GM12878 (cell line): ENCODE measurements around the gene TEX30. TPM values are rescaled to one million over a fixed set of nuclear protein-coding genes. Genes with fewer than 3 reads are reported as not detected.

ENCODE experiments used
- E2F8 ChIP-seq: fragments of 450-650 bp; IDR thresholded peaks from 2 replicates; pipeline ENCODE4 v1.6.1; 2018; ENCODE audit warnings: mild to moderate bottlenecking, low read depth, moderate library complexity; ENCODE audit not compliant: partially characterized antibody
- EZH2 ChIP-seq: IDR thresholded peaks from 2 replicates; pipeline ENCODE4 v1.6.1; 2012; ENCODE audit warnings: low read depth, mild to moderate bottlenecking, control low read depth, inconsistent platforms, low read length, borderline replicate concordance; ENCODE audit not compliant: control insufficient read depth
- GABPA ChIP-seq: IDR thresholded peaks from 2 replicates; pipeline ENCODE4 v1.6.1; 2014; ENCODE audit warnings: antibody characterized with exemption, low read depth, mild to moderate bottlenecking, inconsistent platforms
- HDGF ChIP-seq: fragments of 450-650 bp; IDR thresholded peaks from 2 replicates; pipeline ENCODE4 v1.6.1; 2016; ENCODE audit warnings: antibody characterized with exemption
- MXI1 ChIP-seq: fragments of 150-350 bp; IDR thresholded peaks from 2 replicates; pipeline ENCODE4 v1.6.1; 2011; ENCODE audit warnings: low read depth, mild to moderate bottlenecking, inconsistent platforms, low read length, improper control_type of control experiment
- SKIL ChIP-seq: fragments of 450-650 bp; IDR thresholded peaks from 2 replicates; pipeline ENCODE4 v1.6.1; 2017; ENCODE audit warnings: mild to moderate bottlenecking, low read depth, inconsistent platforms; ENCODE audit not compliant: poor library complexity, severe bottlenecking
- SMAD5 ChIP-seq: IDR thresholded peaks from 2 replicates; pipeline ENCODE4 v1.6.1; 2016; ENCODE audit warnings: antibody characterized with exemption, low read depth
- TBL1XR1 ChIP-seq: IDR thresholded peaks from 2 replicates; pipeline ENCODE4 v1.6.1; 2012; ENCODE audit warnings: low read depth, low read length, improper control_type of control experiment
- polyA plus RNA-seq, 11 experiments: library from polyadenylated mRNA; depleted of rRNA in 4 of 11; unstranded in 6 of 11; stranded (reverse) in 5 of 11; fragments of >200 nt; fragmentation: Nextera tagmentation in 4 of 11; fragmentation: Illumina TruSeq in 1 of 11; extraction: Ambion mirVana in 4 of 11; extraction: Trizol in 1 of 11; gene quantifications; 1 replicate in 1 of 11; 2 replicates in 10 of 11; pipeline versions ENCODE4 v1.2.1 to v1.2.3, GENCODE V29; 2011 to 2016; ENCODE audit warnings: inconsistent platforms in 2 of 11, missing spikeins in 2 of 11, low read depth in 1 of 11
- total RNA-seq, 4 experiments: library from RNA; depleted of rRNA in 3 of 4; stranded (reverse); fragments of >200 nt in 3 of 4; fragmentation: Illumina TruSeq in 1 of 4; extraction: Trizol in 1 of 4; gene quantifications; 2 replicates each; pipeline versions ENCODE4 v1.2.1 to v1.2.3, GENCODE V29; 2013 to 2021

Gene TEX30
- total and polyA plus RNA-seq, 10 of the 15 experiments (the other 5 are each of a cell fraction or from before 2014, with no cell fraction given), result 19.7 to 114 (median 25.0) TPM

- TF ChIP-seq E2F8, result no peak
- TF ChIP-seq MXI1, result no peak
- TF ChIP-seq SKIL, result no peak
- no peak for TF ChIP-seq HDGF
- no peak for TF ChIP-seq TBL1XR1
- TF ChIP-seq EZH2, result no peak
- no peak for TF ChIP-seq SMAD5
- no peak for TF ChIP-seq GABPA
Measured at GRCh38 chr13:102718746-102719145, 54.8 kb downstream of the TEX30 start (continued).

Other genes starting within 250 kb of the TEX30 start
- gene TPP2, start 176.8 kb downstream of the TEX30 start, total RNA-seq (2014; rRNA removed), result 48.8 and 55.6 TPM in 2 replicates
- gene TPP2, start 176.8 kb downstream of the TEX30 start, total RNA-seq (2014; rRNA removed; fragmentation: Illumina TruSeq; extraction: Trizol), result 79.2 and 82.3 TPM in 2 replicates
- 50.6 and 55.7 TPM in 2 replicates for gene TPP2, start 176.8 kb downstream of the TEX30 start, total RNA-seq (2021)
- 44.3 and 66.6 TPM in 2 replicates for gene TPP2, start 176.8 kb downstream of the TEX30 start, polyA plus RNA-seq (2011; rRNA removed)
- gene TPP2, start 176.8 kb downstream of the TEX30 start, polyA plus RNA-seq (2014; fragmentation: Illumina TruSeq; extraction: Trizol), result 82.3 and 96.7 TPM in 2 replicates
- 10 to 100 TPM; 18.4 to 25.6 TPM for gene TPP2, start 176.8 kb downstream of the TEX30 start, polyA plus RNA-seq (2014; fragmentation: Nextera tagmentation; extraction: Ambion mirVana)
- gene TPP2, start 176.8 kb downstream of the TEX30 start, polyA plus RNA-seq (2014; rRNA removed), result 41.6 and 57.5 TPM in 2 replicates
- gene TPP2, start 176.8 kb downstream of the TEX30 start, polyA plus RNA-seq (2016; fragmentation: Nextera tagmentation; extraction: Ambion mirVana), result 10 to 100 TPM; 55.2 to 62.8 TPM
- not detected in 2 replicates for gene METTL21C, start 78.7 kb downstream of the TEX30 start, total RNA-seq (2014; rRNA removed)
- gene METTL21C, start 78.7 kb downstream of the TEX30 start, total RNA-seq (2014; rRNA removed; fragmentation: Illumina TruSeq; extraction: Trizol), result 0.13 TPM in 1 of 2 replicates, not detected in the other
- not detected in 2 replicates for gene METTL21C, start 78.7 kb downstream of the TEX30 start, total RNA-seq (2021)
- gene METTL21C, start 78.7 kb downstream of the TEX30 start, polyA plus RNA-seq (2011; rRNA removed), result not detected in 2 replicates
- gene METTL21C, start 78.7 kb downstream of the TEX30 start, polyA plus RNA-seq (2014; fragmentation: Illumina TruSeq; extraction: Trizol), result not detected in 2 replicates
- gene METTL21C, start 78.7 kb downstream of the TEX30 start, polyA plus RNA-seq (2014; fragmentation: Nextera tagmentation; extraction: Ambion mirVana), result not detected
- gene METTL21C, start 78.7 kb downstream of the TEX30 start, polyA plus RNA-seq (2014; rRNA removed), result not detected in 2 replicates
- not detected for gene METTL21C, start 78.7 kb downstream of the TEX30 start, polyA plus RNA-seq (2016; fragmentation: Nextera tagmentation; extraction: Ambion mirVana)
- 8.0 and 9.0 TPM in 2 replicates for gene POGLUT2, start 25.2 kb upstream of the TEX30 start, total RNA-seq (2014; rRNA removed)
- 7.1 and 7.7 TPM in 2 replicates for gene POGLUT2, start 25.2 kb upstream of the TEX30 start, total RNA-seq (2014; rRNA removed; fragmentation: Illumina TruSeq; extraction: Trizol)
- gene POGLUT2, start 25.2 kb upstream of the TEX30 start, total RNA-seq (2021), result 6.4 and 7.0 TPM in 2 replicates
- 8.7 and 12.2 TPM in 2 replicates for gene POGLUT2, start 25.2 kb upstream of the TEX30 start, polyA plus RNA-seq (2011; rRNA removed)
- gene POGLUT2, start 25.2 kb upstream of the TEX30 start, polyA plus RNA-seq (2014; fragmentation: Illumina TruSeq; extraction: Trizol), result 6.3 and 13.5 TPM in 2 replicates
- gene POGLUT2, start 25.2 kb upstream of the TEX30 start, polyA plus RNA-seq (2014; fragmentation: Nextera tagmentation; extraction: Ambion mirVana), result 1 to 10 TPM; 2.9 to 6.3 TPM
- 6.1 and 9.7 TPM in 2 replicates for gene POGLUT2, start 25.2 kb upstream of the TEX30 start, polyA plus RNA-seq (2014; rRNA removed)
- gene POGLUT2, start 25.2 kb upstream of the TEX30 start, polyA plus RNA-seq (2016; fragmentation: Nextera tagmentation; extraction: Ambion mirVana), result 10 to 100 TPM; 10.0 to 11.3 TPM
- 15.5 and 17.4 TPM in 2 replicates for gene BIVM, start 25.3 kb upstream of the TEX30 start, total RNA-seq (2014; rRNA removed)
- 14.2 and 15.7 TPM in 2 replicates for gene BIVM, start 25.3 kb upstream of the TEX30 start, total RNA-seq (2014; rRNA removed; fragmentation: Illumina TruSeq; extraction: Trizol)
- 12.7 and 14.6 TPM in 2 replicates for gene BIVM, start 25.3 kb upstream of the TEX30 start, total RNA-seq (2021)
- gene BIVM, start 25.3 kb upstream of the TEX30 start, polyA plus RNA-seq (2011; rRNA removed), result 20.1 and 29.7 TPM in 2 replicates
- 13.9 and 19.4 TPM in 2 replicates for gene BIVM, start 25.3 kb upstream of the TEX30 start, polyA plus RNA-seq (2014; fragmentation: Illumina TruSeq; extraction: Trizol)
- gene BIVM, start 25.3 kb upstream of the TEX30 start, polyA plus RNA-seq (2014; fragmentation: Nextera tagmentation; extraction: Ambion mirVana), result 1 to 10 TPM; 3.4 to 5.4 TPM
- gene BIVM, start 25.3 kb upstream of the TEX30 start, polyA plus RNA-seq (2014; rRNA removed), result 15.9 and 17.9 TPM in 2 replicates
- 10 to 100 TPM; 13.3 to 13.9 TPM for gene BIVM, start 25.3 kb upstream of the TEX30 start, polyA plus RNA-seq (2016; fragmentation: Nextera tagmentation; extraction: Ambion mirVana)
- gene ERCC5, start 72.2 kb upstream of the TEX30 start, total RNA-seq (2014; rRNA removed), result 42.0 and 53.0 TPM in 2 replicates
- 58.9 and 62.8 TPM in 2 replicates for gene ERCC5, start 72.2 kb upstream of the TEX30 start, total RNA-seq (2014; rRNA removed; fragmentation: Illumina TruSeq; extraction: Trizol)
- gene ERCC5, start 72.2 kb upstream of the TEX30 start, total RNA-seq (2021), result 38.6 and 39.1 TPM in 2 replicates
- 44.5 and 58.3 TPM in 2 replicates for gene ERCC5, start 72.2 kb upstream of the TEX30 start, polyA plus RNA-seq (2011; rRNA removed)
- 59.2 and 67.2 TPM in 2 replicates for gene ERCC5, start 72.2 kb upstream of the TEX30 start, polyA plus RNA-seq (2014; fragmentation: Illumina TruSeq; extraction: Trizol)
- gene ERCC5, start 72.2 kb upstream of the TEX30 start, polyA plus RNA-seq (2014; fragmentation: Nextera tagmentation; extraction: Ambion mirVana), result 10 to 100 TPM; 11.7 to 24.3 TPM
- 43.9 and 47.0 TPM in 2 replicates for gene ERCC5, start 72.2 kb upstream of the TEX30 start, polyA plus RNA-seq (2014; rRNA removed)
- 10 to 100 TPM; 38.3 to 41.2 TPM for gene ERCC5, start 72.2 kb upstream of the TEX30 start, polyA plus RNA-seq (2016; fragmentation: Nextera tagmentation; extraction: Ambion mirVana)